Measurements from ENCODE around the gene RIMS4.

The RIMS4 gene

DNA sequence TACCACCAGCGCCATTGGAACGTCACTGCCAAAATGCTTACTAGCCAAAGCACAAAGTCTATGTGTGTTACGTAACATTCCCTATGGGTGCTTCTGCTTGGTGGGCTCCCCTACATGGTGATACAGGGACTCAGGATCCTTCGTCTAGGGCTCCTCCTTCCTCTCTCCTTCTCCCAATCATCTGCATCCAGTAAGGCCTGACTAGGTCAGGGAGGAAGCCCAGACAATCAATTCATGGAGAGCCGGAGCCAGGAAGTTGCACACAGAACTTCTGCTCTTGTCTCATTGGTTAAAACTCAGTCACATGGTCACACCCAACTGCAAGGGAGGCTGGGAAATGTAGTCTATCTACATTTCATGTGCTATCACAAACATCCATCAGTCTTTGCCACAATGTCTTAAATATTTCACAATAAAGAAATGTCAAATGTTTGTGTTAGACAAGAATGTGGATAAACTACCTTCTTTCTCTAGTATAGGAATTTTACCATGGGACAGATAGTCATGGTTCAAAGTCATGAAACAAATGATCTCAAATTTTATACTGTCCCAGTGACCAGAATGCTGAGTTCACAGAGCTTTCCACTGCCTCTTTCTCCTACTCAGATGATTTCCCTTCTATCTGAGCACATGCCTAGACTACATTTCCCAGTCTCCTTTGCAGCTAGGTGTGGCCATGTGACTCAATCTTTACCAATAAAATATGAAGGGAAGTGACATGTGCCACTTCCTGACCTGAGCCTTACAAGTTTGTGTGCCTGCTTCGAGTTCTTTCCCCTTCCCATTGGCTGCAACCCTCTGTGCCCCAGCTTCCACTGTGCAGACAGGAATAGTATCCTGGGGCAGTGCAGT is 74.0 kb downstream of the RIMS4 start:
- DNase-seq: no peak

DNA sequence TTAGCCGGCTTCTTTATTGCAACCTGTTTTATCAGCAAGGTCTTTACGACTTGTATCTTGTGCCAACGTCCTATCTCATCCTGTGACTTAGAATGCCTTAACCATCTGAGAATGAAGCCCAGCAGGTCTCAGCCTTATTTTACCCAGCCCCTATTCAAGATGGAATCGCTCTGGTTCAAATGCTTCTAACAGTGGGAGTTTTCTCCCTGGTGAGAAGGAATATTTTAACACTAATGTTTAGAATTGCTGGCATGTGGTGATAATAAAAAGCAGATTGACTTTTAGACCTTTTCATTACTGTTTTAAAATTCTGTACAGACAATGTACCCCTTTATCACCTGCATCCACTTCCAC is 74.6 kb downstream of the RIMS4 start:
- DNase-seq: no peak

GRCh38 chr20:44734938-44735337 is 75.4 kb downstream of the RIMS4 start:
- no peak for DNase-seq

DNA sequence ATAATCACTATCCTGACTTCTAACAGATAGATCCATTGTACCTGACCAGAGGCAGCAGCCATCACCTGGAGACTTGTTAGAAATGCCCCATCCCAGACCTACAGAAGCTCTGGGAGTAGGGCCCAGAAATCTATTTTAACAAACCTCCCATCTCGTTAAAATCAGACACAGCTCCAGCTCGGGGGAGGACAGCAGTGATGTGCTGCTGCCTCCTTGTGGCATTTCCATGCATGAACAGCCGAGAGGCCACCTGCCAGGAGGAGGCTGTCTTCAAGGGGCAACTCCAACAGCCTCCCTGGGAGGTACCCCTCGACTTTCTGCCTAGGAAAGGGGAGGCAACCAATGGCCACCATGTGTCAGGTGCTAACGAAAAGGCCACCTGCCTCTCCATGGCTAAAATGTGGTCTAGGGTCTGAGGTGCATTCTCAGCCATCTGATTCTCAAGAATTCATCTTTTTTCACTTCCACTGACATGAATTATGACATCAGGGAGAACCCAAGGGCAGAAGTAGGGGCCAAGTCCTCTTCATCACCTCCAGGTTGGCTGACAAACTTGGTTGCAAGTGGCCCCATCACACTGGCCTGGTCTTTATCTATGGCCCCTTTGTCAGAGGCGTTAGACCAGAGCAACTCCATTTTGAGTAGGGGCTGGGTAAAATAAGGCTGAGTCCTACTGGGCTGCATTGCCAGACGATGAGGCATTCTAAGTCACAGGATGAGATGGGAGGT is 76.8 kb downstream of the RIMS4 start:
- peak in 2 of 4 experiments; percentile 9 to 17 for DNase-seq

- DNase-seq: no peak
Observed at GRCh38 chr20:44732327-44732726, 78.0 kb downstream of the RIMS4 start.

GRCh38 chr20:44731657-44732056 is 78.7 kb downstream of the RIMS4 start:
- no peak for DNase-seq

- no peak for DNase-seq
Observed at GRCh38 chr20:44730441-44730840, 79.9 kb downstream of the RIMS4 start.

- DNase-seq: no peak
Observed at GRCh38 chr20:44728801-44729443, 81.4 kb downstream of the RIMS4 start.

- no peak for DNase-seq
Observed at GRCh38 chr20:44727651-44728050, 82.7 kb downstream of the RIMS4 start.

- no peak for DNase-seq
Observed at GRCh38 chr20:44727039-44727438, 83.3 kb downstream of the RIMS4 start.

- no peak for DNase-seq
Observed at GRCh38 chr20:44725837-44726236, 84.5 kb downstream of the RIMS4 start.

DNA sequence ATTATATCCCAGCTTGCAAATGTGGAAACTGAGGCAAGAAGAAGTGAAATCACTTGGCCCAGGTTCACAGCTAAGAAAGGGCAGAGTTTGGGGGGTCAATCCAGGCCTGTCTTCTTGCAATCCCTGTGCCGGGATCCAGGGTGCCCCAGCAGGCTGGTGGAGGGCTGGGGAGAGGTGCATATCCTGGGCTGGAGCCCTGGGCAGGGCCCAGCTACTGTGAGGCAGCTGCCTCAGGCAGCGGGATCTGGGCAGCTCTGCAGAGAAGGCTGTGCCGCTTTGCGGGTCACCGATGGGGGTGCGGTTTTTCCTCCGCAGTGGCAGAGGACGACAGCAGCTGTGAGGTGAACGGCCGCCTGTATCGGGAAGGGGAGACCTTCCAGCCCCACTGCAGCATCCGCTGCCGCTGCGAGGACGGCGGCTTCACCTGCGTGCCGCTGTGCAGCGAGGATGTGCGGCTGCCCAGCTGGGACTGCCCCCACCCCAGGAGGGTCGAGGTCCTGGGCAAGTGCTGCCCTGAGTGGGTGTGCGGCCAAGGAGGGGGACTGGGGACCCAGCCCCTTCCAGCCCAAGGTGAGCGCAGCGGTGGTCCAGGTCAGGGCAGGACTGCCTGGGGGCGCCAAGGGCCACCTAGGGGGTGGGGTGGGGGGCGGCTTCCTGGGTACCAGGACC is 85.8 kb downstream of the RIMS4 start:
- no peak for DNase-seq

GRCh38 chr20:44723798-44724362 is 86.5 kb downstream of the RIMS4 start:
- no peak for DNase-seq

- no peak for DNase-seq
Observed at GRCh38 chr20:44723391-44723790, 87.0 kb downstream of the RIMS4 start.

- DNase-seq: no peak
Observed at GRCh38 chr20:44722990-44723389, 87.4 kb downstream of the RIMS4 start.

GRCh38 chr20:44721785-44722054 is 88.6 kb downstream of the RIMS4 start:
- DNase-seq: no peak

DNA sequence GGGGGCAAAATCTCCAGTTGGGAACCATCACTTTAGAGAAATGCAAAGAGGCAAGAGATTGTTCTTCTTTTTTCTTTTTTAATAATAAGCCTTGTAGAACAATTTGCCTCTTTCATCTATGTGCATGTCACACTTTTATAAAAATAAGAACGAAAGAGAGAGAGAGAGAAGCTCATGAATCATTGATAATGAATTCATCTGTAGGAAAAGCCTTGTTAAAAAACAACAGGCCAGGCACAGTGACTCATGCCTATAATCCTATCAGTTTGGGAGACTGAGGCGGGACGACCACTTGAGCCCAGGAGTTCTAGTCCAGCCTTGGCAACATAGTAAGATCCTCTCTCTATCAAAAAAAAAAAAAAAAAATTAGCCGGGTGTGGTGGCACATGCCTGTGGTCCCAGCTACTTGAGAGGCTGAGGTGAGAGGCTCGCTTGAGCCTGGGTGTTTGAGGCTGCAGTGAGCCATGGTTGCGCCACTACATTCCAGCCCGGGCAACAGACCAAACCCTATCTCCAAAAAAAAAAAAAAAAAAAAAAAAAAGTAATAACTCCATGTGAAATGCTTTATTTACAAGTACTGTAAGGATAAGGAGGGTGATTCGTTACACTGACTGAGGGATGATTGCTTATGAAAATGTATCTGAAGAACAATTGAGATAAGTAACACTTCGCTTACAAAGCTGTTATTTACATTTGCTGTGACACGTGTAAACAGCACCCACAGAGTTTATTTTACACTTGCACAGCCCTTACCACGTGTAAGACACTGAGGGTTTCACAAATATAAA is 89.2 kb downstream of the RIMS4 start:
- no peak for DNase-seq

DNA sequence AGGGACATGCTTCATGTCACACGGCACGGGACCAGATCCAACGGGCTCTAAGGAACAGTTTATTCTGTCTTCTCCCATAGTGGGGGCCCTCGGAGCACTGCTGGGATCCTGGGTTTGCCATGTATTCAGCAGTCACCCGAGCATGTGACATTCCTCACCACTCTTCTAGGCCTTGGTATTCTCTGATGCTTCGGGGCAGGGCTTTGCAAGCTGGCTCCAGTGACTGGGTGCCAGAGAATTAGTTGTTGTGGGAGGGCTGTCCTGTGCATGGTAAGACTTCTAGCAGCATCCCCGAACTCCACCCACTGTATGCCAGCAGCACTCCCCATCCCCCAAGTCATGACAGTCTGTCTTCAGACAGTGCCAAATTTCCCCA is 89.7 kb downstream of the RIMS4 start:
- DNase-seq: no peak

- no peak for DNase-seq
Observed at GRCh38 chr20:44719841-44720240, 90.5 kb downstream of the RIMS4 start.

DNA sequence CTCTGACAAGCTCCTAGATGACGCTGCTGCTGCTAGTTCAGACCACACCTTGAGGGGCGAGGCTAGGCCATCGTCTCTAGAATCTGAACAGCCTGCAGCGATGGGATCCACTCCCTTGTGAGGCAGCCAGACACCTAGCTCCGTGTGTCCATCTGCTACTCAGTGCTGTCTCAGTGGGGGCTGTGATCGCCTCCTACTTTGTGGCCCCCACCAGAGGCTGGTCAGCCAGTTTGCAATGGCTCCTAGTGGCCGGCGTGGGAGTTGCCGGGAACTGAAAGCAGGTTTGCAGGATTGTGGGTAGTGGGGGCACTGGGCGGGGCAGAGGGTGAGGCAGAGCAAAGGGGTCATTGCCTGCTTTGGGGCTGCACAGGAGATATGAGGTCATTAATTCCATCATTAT is 92.4 kb downstream of the RIMS4 start:
- DNase-seq: no peak

DNA sequence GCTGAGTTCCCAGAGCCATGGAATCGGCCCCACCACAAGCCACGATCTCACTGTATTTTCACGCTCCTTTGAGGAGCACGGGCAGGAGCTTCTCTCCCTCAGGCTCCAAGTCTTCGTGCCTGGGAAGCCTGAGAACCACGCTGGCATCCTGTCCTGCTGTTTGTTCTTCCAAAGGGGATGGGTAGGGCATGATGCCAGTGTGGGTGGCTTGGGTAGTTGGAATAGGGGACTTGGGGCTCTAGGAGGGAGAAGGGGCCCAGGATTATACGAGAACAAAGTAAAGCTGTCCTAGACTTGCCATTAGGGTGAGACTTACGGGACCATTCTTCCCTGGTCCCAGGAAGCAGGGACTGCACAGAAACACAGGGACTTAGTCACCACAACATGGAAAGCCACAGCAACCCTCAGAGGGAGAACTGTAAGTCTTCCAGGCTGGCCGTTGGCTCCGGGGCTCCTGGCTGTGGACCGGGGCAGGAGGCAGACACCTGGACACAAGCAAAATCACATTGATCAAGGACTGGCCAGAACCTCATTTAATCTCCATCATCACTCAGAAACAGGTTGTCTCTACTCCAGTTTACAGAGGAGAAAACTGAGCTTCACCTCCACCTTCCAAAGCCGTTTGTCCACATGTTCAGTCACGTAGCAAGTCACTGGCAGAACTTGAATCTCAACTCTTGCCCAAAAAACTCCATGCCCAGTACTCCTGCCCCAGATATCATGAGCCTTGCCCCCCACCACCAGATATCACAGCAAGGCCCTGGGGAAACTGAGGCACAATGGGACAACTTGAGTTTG is 93.8 kb downstream of the RIMS4 start:
- no peak for DNase-seq
